Lung (tissue), 12 donors: ENCODE measurements around the gene ARPP21. TPM values are rescaled to one million over a fixed set of nuclear protein-coding genes. Genes with fewer than 3 reads are reported as not detected.

Source experiments
- ATAC-seq: fragments of 200-7000 bp; cut with Tn5 transposase; one replicate; pipeline ENCODE4 v1.9.1; 2020; ENCODE audit warnings: moderate number of reproducible peaks; ENCODE audit not compliant: insufficient read depth, low FRiP score
- DNase-seq, 3 donors: peaks; one replicate each; pipeline ENCODE4 v3.0.0-alpha.2; 2013 to 2017
- H3K27ac ChIP-seq, 2 donors: one replicate each; pipeline ENCODE4 v1.5.1; 2013; ENCODE audit warnings: mild to moderate bottlenecking in 2 of 2, moderate library complexity in 2 of 2, control low read depth in 1 of 2, inconsistent platforms in 1 of 2, low read depth in 1 of 2, low read length in 1 of 2
- H3K27me3 ChIP-seq, 3 donors: one replicate each; pipeline ENCODE4 v1.5.1; 2013; ENCODE audit warnings: low read length in 2 of 3; ENCODE audit not compliant: control insufficient read depth in 3 of 3, insufficient read depth in 3 of 3
- H3K36me3 ChIP-seq, 4 donors: one replicate each; pipeline ENCODE4 v1.5.1; 2013; ENCODE audit warnings: low read length in 4 of 4, mild to moderate bottlenecking in 1 of 4, moderate library complexity in 1 of 4; ENCODE audit not compliant: control insufficient read depth in 4 of 4, insufficient read depth in 4 of 4
- H3K4me1 ChIP-seq, 5 donors: one replicate each; pipeline ENCODE4 v1.5.1; 2013; ENCODE audit warnings: low read length in 5 of 5, mild to moderate bottlenecking in 2 of 5, moderate library complexity in 1 of 5; ENCODE audit not compliant: control insufficient read depth in 5 of 5, insufficient read depth in 5 of 5
- H3K4me3 ChIP-seq: one replicate; pipeline ENCODE4 v1.5.1; 2013; ENCODE audit warnings: mild to moderate bottlenecking, control low read depth, moderate library complexity
- H3K9ac ChIP-seq, 2 donors: one replicate each; pipeline ENCODE4 v1.5.1; 2013; ENCODE audit warnings: low read length in 2 of 2, control low read depth in 1 of 2; ENCODE audit not compliant: insufficient read depth in 1 of 2
- H3K9me3 ChIP-seq, 4 donors: one replicate each; pipeline ENCODE4 v1.5.1; 2013; ENCODE audit warnings: low read length in 3 of 4, mild to moderate bottlenecking in 1 of 4, moderate library complexity in 1 of 4; ENCODE audit not compliant: control insufficient read depth in 4 of 4, insufficient read depth in 3 of 4
- WGBS, 2 donors: extraction: QIAGEN DNeasy Blood & Tissue Kit; methylation state at CpG; one replicate each; pipeline ENCODE4 v1.1.7; 2013; 5-methylcytosine and 5-hydroxymethylcytosine counted together
- polyA plus RNA-seq, 2 donors: library from polyadenylated mRNA; stranded (reverse); fragments of 200-250 nt; gene quantifications; one replicate each; pipeline ENCODE4 v1.2.1, GENCODE V29; 2013
- total RNA-seq, 2 donors: library from RNA; depleted of rRNA in 1 of 2; stranded (reverse); fragments of >200 nt in 1 of 2; gene quantifications; one replicate each; pipeline ENCODE4 v1.2.1, GENCODE V29; 2014 to 2021
- TF ChIP-seq, protein P1 (sequence below): IDR thresholded peaks from 2 replicates; pipeline ENCODE4 v1.5.1; 2012; ENCODE audit warnings: mild to moderate bottlenecking; ENCODE audit errors: control extremely low read depth, extremely low read depth
- donor health status: control.
- donor health status: control.
- donor health status: Bipolar disorder and iron deficiency.
- donor health status: healthy.
- donor health status: DM: yes; HTN: yes; CAD: no.

The ARPP21 gene
- total and polyA plus RNA-seq, 4 donors: 0.71 TPM; not detected in 3

DNA sequence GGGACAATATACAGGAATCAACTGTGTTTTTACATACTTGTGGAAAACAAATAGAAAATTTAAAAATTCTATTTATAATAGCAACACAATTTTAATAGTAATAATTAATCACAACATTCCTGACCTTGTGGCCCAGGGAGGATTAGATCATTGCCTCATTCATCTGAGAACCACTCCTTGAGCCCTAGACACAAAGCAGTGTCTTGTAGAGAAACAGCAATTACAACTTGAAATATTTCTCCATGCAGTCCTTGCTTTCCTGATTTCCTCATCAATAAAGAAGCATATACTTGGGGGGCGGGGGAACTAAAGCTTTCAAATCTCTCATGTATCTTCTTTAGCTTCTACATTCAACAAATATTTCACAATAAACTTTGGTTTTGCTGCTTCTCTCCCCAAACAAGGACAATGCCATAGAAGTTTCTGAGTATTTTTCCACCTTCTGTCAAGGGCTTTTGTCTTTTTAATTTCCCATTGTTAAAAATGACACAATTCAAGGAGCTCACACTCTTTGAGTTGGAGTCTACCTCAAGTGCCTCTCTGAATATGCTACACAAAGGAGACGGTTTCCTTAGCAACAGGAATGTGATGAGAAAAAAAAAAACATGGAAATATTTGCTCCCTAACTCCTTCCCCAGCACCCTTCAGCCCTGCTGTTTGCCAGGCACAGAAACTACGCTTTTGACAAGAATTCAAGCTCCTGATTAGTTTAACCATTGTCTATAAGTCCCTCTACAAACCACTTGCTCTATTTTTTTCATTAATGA lies 118.8 kb downstream of the ARPP21 start:
- no peaks in the 10 kb centered on the region for H3K9me3 ChIP-seq
- DNase-seq (peak in 2 of 3 donors; percentile 28 to 44), ATAC-seq (no peak)
- no peak overlapping the region for H3K27ac ChIP-seq
- no peak overlapping the region for H3K9ac ChIP-seq
- no peaks in the 10 kb centered on the region for H3K36me3 ChIP-seq
- 62 to 73% methylated on average over 3 of the region's 3 CpGs for WGBS, 2 donors
- H3K4me3 ChIP-seq: no peak overlapping the region
- TF ChIP-seq, protein P1, sequence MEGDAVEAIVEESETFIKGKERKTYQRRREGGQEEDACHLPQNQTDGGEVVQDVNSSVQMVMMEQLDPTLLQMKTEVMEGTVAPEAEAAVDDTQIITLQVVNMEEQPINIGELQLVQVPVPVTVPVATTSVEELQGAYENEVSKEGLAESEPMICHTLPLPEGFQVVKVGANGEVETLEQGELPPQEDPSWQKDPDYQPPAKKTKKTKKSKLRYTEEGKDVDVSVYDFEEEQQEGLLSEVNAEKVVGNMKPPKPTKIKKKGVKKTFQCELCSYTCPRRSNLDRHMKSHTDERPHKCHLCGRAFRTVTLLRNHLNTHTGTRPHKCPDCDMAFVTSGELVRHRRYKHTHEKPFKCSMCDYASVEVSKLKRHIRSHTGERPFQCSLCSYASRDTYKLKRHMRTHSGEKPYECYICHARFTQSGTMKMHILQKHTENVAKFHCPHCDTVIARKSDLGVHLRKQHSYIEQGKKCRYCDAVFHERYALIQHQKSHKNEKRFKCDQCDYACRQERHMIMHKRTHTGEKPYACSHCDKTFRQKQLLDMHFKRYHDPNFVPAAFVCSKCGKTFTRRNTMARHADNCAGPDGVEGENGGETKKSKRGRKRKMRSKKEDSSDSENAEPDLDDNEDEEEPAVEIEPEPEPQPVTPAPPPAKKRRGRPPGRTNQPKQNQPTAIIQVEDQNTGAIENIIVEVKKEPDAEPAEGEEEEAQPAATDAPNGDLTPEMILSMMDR: no peak
- H3K4me1 ChIP-seq: peaks cover 0 to 22% (median 0%) of the 10 kb centered on the region in 5 donors
- H3K27me3 ChIP-seq: peaks cover 0 to 8% (median 0%) of the 10 kb centered on the region in 3 donors

DNA sequence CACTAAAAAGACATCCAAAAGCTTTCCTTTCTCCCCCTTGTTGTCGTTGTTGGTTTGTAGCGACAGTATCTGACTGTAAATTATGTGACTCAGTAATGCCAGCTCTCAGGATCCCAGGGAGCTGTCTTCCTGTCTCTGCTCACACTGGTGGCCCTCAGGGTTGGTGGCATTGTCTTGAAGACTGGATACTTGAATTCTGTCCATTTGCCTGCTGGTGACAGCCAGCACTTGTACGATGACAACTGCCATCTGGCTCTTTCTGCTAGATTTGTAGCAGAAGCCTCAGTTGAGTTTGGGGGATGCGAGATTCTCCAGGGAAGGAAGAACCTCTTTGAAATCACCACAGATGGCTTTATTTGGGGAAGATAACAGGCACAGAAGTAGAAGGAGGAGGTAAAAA lies 120.8 kb downstream of the ARPP21 start:
- ATAC-seq: no peak
- H3K4me1 ChIP-seq: peaks cover 0 to 22% (median 0%) of the 10 kb centered on the region in 5 donors
- peaks cover 0 to 10% (median 0%) of the 10 kb centered on the region in 3 donors for H3K27me3 ChIP-seq
- H3K9me3 ChIP-seq: no peaks in the 10 kb centered on the region
- H3K9ac ChIP-seq: no peak overlapping the region
- H3K27ac ChIP-seq: no peak overlapping the region
- TF ChIP-seq, protein P1: no peak
- peak in 2 of 3 donors; percentile 41 to 47 for DNase-seq
- H3K36me3 ChIP-seq: no peaks in the 10 kb centered on the region
- 53 to 71% methylated on average over 4 of the region's 4 CpGs for WGBS, 2 donors
- no peak overlapping the region for H3K4me3 ChIP-seq

DNA sequence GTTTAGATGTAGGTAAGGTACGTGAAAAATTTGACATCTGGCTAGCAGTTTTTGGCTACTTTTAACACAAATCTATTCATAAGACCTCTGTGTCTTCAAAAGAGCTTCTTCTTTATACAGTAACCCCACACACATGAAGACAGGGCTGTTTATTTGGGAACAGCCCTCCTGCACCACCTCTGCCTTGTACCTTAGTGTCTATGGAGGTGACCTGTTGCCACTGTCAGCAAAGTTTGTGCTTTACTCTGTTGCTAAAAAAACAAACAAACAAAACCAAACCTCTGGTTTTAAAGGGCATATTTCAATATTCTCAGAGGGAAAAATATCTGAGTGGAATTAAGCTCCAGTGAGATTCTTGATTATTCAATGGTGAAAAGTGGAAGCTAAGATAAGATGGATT lies 122.0 kb downstream of the ARPP21 start:
- no peak overlapping the region for H3K27ac ChIP-seq
- WGBS, 2 donors: 85 to 93% methylated on average over 1 of the region's 1 CpG

More for the DNA sequence above, 122.0 kb downstream of the ARPP21 start:
- DNase-seq (no peak), ATAC-seq (no peak)
- Histone ChIP-seq H3K9me3 (no peaks in the 10 kb centered on the region), H3K4me1 (peaks cover 0 to 22% (median 0%) of the 10 kb centered on the region in 5 donors), H3K36me3 (no peaks in the 10 kb centered on the region), H3K27me3 (peaks cover 0 to 4% (median 0%) of the 10 kb centered on the region in 3 donors), H3K4me3 (no peak overlapping the region), H3K9ac (no peak overlapping the region)
- TF ChIP-seq, protein P1: no peak
